HepG2 (cell line): ENCODE data around the gene FOSB. TPM values are rescaled to one million over a fixed set of nuclear protein-coding genes. Genes with fewer than 3 reads are reported as not detected.

Experiments used
- ATAC-seq: fragments of 200-7000 bp; cut with Tn5 transposase; 3 replicates; pipeline ENCODE4 v1.9.1; 2020; ENCODE audit warnings: mild to moderate bottlenecking, moderate library complexity
- BruUV-seq: library from RNA; stranded (reverse); fragments of 400-500 nt; replicated peaks from 2 replicates; lab custom pipeline; 2021; lab: Mats Ljungman, UMichigan
- CTCF ChIA-PET: fragments of 300-600 bp; formaldehyde crosslinking; extraction: SDS; loops from one replicate; lab custom pipeline; 2021; ENCODE audit warnings: low total read pairs, inconsistent platforms, low intra/inter-chr PET ratio; lab: Yijun Ruan, JAX
- POLR2A ChIA-PET: fragments of 350-600 bp; sonication (Branson Sonifier 250); formaldehyde crosslinking; loops from one replicate; lab custom pipeline; 2020; ENCODE audit warnings: antibody characterized with exemption, inconsistent platforms; lab: Yijun Ruan, JAX
- DNase-seq: peaks from one replicate; pipeline ENCODE4 v3.0.0-alpha.2; 2015; ENCODE audit warnings: low spot score
- FAIRE-seq: peaks from 3 replicates; lab custom pipeline; 2011; peaks lifted over from hg19 to GRCh38; lab: Jason Lieb, UNC
- H2AFZ ChIP-seq: one replicate; pipeline ENCODE4 v1.6.1; 2011; ENCODE audit warnings: low read length, inconsistent platforms
- H3K27ac ChIP-seq: fragments of 300-600 bp; 3 replicates; pipeline ENCODE4 v1.8.0; 2011; ENCODE audit warnings: mixed run types, mild to moderate bottlenecking, mixed read lengths, low read length, inconsistent platforms; ENCODE audit not compliant: insufficient read depth; ENCODE audit errors: extremely low read length
- H3K27me3 ChIP-seq, 2 experiments: fragments of 200-600 bp in 1 of 2; 2 replicates in 1 of 2; 3 replicates in 1 of 2; pipeline versions ENCODE4 v1.6.0 to v1.8.0; 2011; ENCODE audit warnings: low read length in 2 of 2, mild to moderate bottlenecking in 2 of 2, moderate library complexity in 2 of 2, inconsistent platforms in 1 of 2; ENCODE audit not compliant: insufficient read depth in 2 of 2, control insufficient read depth in 1 of 2
- H3K36me3 ChIP-seq, 2 experiments: fragments of 200-600 bp in 1 of 2; replicated peaks in 1 of 2; 2 replicates in 1 of 2; 3 replicates in 1 of 2; pipeline versions ENCODE4 v1.5.1 to v1.8.0; 2011; ENCODE audit warnings: low read length in 2 of 2, inconsistent platforms in 1 of 2; ENCODE audit not compliant: insufficient read depth in 2 of 2, control insufficient read depth in 1 of 2
- H3K4me1 ChIP-seq: 2 replicates; pipeline ENCODE4 v1.5.1; 2012; ENCODE audit warnings: low read length, inconsistent platforms; ENCODE audit not compliant: insufficient read depth
- H3K4me2 ChIP-seq: 2 replicates; pipeline ENCODE4 v1.6.0; 2011; ENCODE audit warnings: low read depth, low read length, inconsistent platforms
- H3K4me3 ChIP-seq, 3 experiments: fragments of 200-600 bp in 1 of 3; sonication (generic), shearing (Covaris generic) in 1 of 3; replicated peaks in 1 of 3; 2 replicates each; pipeline ENCODE4 v1.5.1; 2011 to 2016; ENCODE audit warnings: low read length in 3 of 3, inconsistent platforms in 2 of 3, low read depth in 2 of 3, mild to moderate bottlenecking in 2 of 3, control low read depth in 1 of 3, mixed read lengths in 1 of 3; ENCODE audit not compliant: insufficient read depth in 1 of 3
- H3K79me2 ChIP-seq: one replicate; pipeline ENCODE4 v1.6.1; 2011; ENCODE audit warnings: low read length, inconsistent platforms; ENCODE audit not compliant: insufficient read depth
- H3K9ac ChIP-seq: 2 replicates; pipeline ENCODE4 v1.6.0; 2011; ENCODE audit warnings: mild to moderate bottlenecking, low read depth, low read length, inconsistent platforms; ENCODE audit not compliant: insufficient read depth
- H3K9me3 ChIP-seq: 2 replicates; pipeline ENCODE4 v1.5.1; 2012; ENCODE audit warnings: mild to moderate bottlenecking, low read length
- H4K20me1 ChIP-seq: 2 replicates; pipeline ENCODE4 v1.6.0; 2011; ENCODE audit warnings: inconsistent platforms, mild to moderate bottlenecking, low read length, moderate library complexity; ENCODE audit not compliant: insufficient read depth
- NFE2L2 ChIP-seq: fragments of 150-350 bp; IDR thresholded peaks from 2 replicates; pipeline ENCODE4 v1.6.1; 2014; ENCODE audit warnings: low read length
- POLR2AphosphoS2 ChIP-seq: IDR thresholded peaks from 2 replicates; pipeline ENCODE4 v1.6.1; 2011; ENCODE audit warnings: low read depth, low read length, improper control_type of control experiment
- PPARG ChIP-seq: conservative IDR thresholded peaks from 2 replicates; pipeline ENCODE4 v1.6.1; 2016; ENCODE audit warnings: missing biosample characterization, missing genetic modification reagents
- TEAD2 ChIP-seq: sonication (generic); formaldehyde crosslinking; IDR thresholded peaks from 2 replicates; pipeline ENCODE4 v1.9.0; 2021; ENCODE audit warnings: missing genetic modification reagents
- ZBTB49 ChIP-seq: sonication (generic); formaldehyde crosslinking; IDR thresholded peaks from 2 replicates; pipeline ENCODE4 v1.4.0; 2020; ENCODE audit warnings: missing genetic modification reagents, borderline replicate concordance
- ZMYM2 ChIP-seq: sonication (generic); formaldehyde crosslinking; IDR thresholded peaks from 2 replicates; pipeline ENCODE4 v1.8.0; 2022; ENCODE audit warnings: mild to moderate bottlenecking, missing genetic modification reagents
- ZNF609 ChIP-seq: sonication (generic); formaldehyde crosslinking; IDR thresholded peaks from 2 replicates; pipeline ENCODE4 v1.4.0; 2020; ENCODE audit warnings: mild to moderate bottlenecking, missing genetic modification reagents, borderline replicate concordance
- ZNF687 ChIP-seq: sonication (generic); formaldehyde crosslinking; IDR thresholded peaks from 2 replicates; pipeline ENCODE4 v1.5.1; 2020; ENCODE audit warnings: mild to moderate bottlenecking, missing genetic modification reagents, moderate library complexity
- ZNF773 ChIP-seq: sonication (generic); formaldehyde crosslinking; IDR thresholded peaks from 2 replicates; pipeline ENCODE4 v1.4.0; 2020; ENCODE audit warnings: missing genetic modification reagents, borderline replicate concordance
- ZSCAN22 ChIP-seq: sonication (generic); formaldehyde crosslinking; IDR thresholded peaks from 2 replicates; pipeline ENCODE4 v1.4.0; 2020; ENCODE audit warnings: mild to moderate bottlenecking, missing genetic modification reagents
- WGBS: methylation state at CpG from one replicate; pipeline ENCODE4 v1.1.6; 2017; ENCODE audit warnings: low lambda C conversion rate; 5-methylcytosine and 5-hydroxymethylcytosine counted together
- in situ Hi-C: cut with HindIII; loops from 2 replicates; pipeline ENCODE4 v1.10.0; 2017; ENCODE audit warnings: low pct_unique_long_range_greater_than_20kb; ENCODE audit not compliant: extremely low pct_ligation_motif_present
- intact Hi-C: fragments of 100-400 bp; cut with micrococcal nuclease; formaldehyde crosslinking; loops from one replicate; pipeline ENCODE4 v1.10.0; 2022; ENCODE audit not compliant: unreplicated experiment
- polyA plus RNA-seq, 8 experiments: library from polyadenylated mRNA; depleted of rRNA in 3 of 8; stranded (reverse) in 7 of 8; unstranded in 1 of 8; fragments of >200 nt; fragmentation: Illumina TruSeq in 4 of 8; extraction: Trizol in 4 of 8; gene quantifications; 2 replicates each; pipeline versions ENCODE4 v1.2.1 to v1.2.3, GENCODE V29; 2011 to 2016; ENCODE audit warnings: low read depth in 4 of 8, missing spikeins in 1 of 8, mixed read lengths in 1 of 8; ENCODE audit not compliant: insufficient read depth in 1 of 8
- total RNA-seq, 5 experiments: library from RNA; depleted of rRNA; stranded (reverse); fragments of >200 nt; fragmentation: Illumina TruSeq; extraction: Trizol; gene quantifications; 2 replicates each; pipeline ENCODE4 v1.2.3, GENCODE V29; 2016; ENCODE audit warnings: low read depth in 1 of 5

The FOSB gene
- total and polyA plus RNA-seq, 2 of the 13 experiments (the other 11 are each of a cell fraction or from before 2014, with no cell fraction given), result 2.8 to 6.0 TPM

DNA sequence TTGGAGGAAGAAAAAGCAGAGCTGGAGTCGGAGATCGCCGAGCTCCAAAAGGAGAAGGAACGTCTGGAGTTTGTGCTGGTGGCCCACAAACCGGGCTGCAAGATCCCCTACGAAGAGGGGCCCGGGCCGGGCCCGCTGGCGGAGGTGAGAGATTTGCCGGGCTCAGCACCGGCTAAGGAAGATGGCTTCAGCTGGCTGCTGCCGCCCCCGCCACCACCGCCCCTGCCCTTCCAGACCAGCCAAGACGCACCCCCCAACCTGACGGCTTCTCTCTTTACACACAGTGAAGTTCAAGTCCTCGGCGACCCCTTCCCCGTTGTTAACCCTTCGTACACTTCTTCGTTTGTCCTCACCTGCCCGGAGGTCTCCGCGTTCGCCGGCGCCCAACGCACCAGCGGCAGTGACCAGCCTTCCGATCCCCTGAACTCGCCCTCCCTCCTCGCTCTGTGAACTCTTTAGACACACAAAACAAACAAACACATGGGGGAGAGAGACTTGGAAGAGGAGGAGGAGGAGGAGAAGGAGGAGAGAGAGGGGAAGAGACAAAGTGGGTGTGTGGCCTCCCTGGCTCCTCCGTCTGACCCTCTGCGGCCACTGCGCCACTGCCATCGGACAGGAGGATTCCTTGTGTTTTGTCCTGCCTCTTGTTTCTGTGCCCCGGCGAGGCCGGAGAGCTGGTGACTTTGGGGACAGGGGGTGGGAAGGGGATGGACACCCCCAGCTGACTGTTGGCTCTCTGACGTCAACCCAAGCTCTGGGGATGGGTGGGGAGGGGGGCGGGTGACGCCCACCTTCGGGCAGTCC is 5.0 kb downstream of the FOSB start:
- in situ Hi-C loops (loop anchor here (10.0 kb wide), 1 partner anchor 48 kb away; the partner anchor contains the start of gene ERCC1), intact Hi-C loops (no loop called here)
- Histone ChIP-seq H3K4me1 (peaks cover 31% of the 10 kb centered on the region), H3K9me3 (no peaks in the 10 kb centered on the region), H3K4me3 (no peak overlapping the region), H3K4me2 (no peak overlapping the region), H3K27me3 (peaks cover 0 to 10% of the 10 kb centered on the region in 2 experiments; a peak in 1 of 5 replicates), H2AFZ (no peak overlapping the region), H3K36me3 (no peaks in the 10 kb centered on the region), H3K27ac (no peak overlapping the region), H4K20me1 (peaks cover 5% of the 10 kb centered on the region; the same call in 1 of the 2 replicates), H3K79me2 (no peaks in the 10 kb centered on the region), H3K9ac (no peak overlapping the region)
- ChIA-PET POLR2A (no interaction called here), CTCF (no interaction called here)
- ATAC-seq (no peak), FAIRE-seq (no peak), DNase-seq (no peak)
- no TSS peak for BruUV-seq
- WGBS, result 67% methylated on average over 41 of the region's 44 CpGs
- TF ChIP-seq ZNF609 (CRISPR knock-in tag), result no peak
- TF ChIP-seq ZSCAN22 (CRISPR knock-in tag), result 0 out of 2 replicates have a peak, but pooled peaks have one; percentile 36
- no peak for TF ChIP-seq ZNF773 (CRISPR knock-in tag)
- TF ChIP-seq NFE2L2, result no peak
- TF ChIP-seq ZMYM2 (CRISPR knock-in tag), result no peak
- peak; percentile 66; the same call in 1 of the 2 replicates for TF ChIP-seq POLR2AphosphoS2
- TF ChIP-seq TEAD2 (CRISPR knock-in tag), result no peak
- TF ChIP-seq PPARG (CRISPR knock-in tag), result no peak
- no peak for TF ChIP-seq ZBTB49 (CRISPR knock-in tag)
- TF ChIP-seq ZNF687, result no peak
